Gastrocnemius medialis (tissue), 4 donors: Measurements from ENCODE around the gene ZBTB17.

ENCODE experiments used
- POLR2A ChIP-seq, 2 donors: fragments of 450-650 bp; IDR thresholded peaks; one replicate each; pipeline ENCODE4 v1.6.1; 2017; ENCODE audit warnings: antibody characterized with exemption in 2 of 2, mild to moderate bottlenecking in 2 of 2, moderate library complexity in 2 of 2
- TF ChIP-seq, protein P1 (sequence below), 5 experiments: fragments of 450-650 bp in 3 of 5; fragments of 200-600 bp in 2 of 5; sonication (generic) in 2 of 5; IDR thresholded peaks in 4 of 5; conservative IDR thresholded peaks in 1 of 5; 1 replicate in 4 of 5; 2 replicates in 1 of 5; pipeline ENCODE4 v1.5.1; 2016 to 2019; ENCODE audit warnings: antibody characterized with exemption in 5 of 5, mild to moderate bottlenecking in 3 of 5, moderate library complexity in 3 of 5

DNA sequence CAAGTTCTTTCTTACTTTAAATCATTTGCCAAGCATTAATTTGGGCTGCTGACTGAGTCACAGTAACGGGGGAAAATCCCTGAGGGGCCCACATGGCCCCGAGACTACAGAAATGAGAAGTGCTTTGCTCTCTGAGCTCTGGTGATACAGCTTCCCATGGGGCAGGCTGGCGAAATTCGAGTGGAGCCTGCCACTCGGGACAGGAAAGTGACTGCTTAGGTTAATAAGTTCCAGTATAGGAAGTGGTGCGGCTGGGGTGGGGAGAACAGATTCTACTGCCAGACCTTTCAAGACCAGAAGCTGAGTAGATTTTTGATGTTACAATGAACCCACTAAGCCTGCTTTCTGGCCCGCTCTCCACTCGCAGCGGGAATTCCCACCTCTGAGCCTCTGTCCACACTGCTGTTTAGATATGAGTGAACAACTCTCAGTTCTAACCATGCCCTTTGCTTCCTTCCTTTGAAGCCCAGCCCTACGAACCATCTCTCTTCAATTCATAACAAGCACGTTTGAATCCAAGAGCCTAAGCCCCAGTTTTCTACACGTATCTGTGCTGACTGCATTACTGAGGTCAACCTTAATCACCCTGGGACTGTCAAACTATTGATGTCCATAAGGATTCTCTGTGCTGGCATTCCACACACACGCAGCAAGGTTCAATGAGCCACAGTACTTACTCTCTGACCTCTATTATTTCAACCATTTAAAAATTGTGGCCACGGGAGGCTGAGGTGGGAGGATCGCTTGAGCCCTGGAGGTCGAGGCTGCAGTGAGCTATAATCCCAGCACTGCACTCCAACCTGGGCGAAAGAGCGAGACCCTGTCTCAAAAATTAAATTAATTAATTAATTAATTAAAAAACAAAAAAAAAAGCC, 9.6 kb downstream of the ZBTB17 start:
- TF ChIP-seq POLR2A (IDR thresholded peaks at IDR 0.05): no peak
- TF ChIP-seq, protein P1, sequence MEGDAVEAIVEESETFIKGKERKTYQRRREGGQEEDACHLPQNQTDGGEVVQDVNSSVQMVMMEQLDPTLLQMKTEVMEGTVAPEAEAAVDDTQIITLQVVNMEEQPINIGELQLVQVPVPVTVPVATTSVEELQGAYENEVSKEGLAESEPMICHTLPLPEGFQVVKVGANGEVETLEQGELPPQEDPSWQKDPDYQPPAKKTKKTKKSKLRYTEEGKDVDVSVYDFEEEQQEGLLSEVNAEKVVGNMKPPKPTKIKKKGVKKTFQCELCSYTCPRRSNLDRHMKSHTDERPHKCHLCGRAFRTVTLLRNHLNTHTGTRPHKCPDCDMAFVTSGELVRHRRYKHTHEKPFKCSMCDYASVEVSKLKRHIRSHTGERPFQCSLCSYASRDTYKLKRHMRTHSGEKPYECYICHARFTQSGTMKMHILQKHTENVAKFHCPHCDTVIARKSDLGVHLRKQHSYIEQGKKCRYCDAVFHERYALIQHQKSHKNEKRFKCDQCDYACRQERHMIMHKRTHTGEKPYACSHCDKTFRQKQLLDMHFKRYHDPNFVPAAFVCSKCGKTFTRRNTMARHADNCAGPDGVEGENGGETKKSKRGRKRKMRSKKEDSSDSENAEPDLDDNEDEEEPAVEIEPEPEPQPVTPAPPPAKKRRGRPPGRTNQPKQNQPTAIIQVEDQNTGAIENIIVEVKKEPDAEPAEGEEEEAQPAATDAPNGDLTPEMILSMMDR (IDR thresholded peaks at IDR 0.05 in 4 of 5, conservative IDR thresholded peaks at IDR 0.05 in 1 of 5): no peak
